Measurements from ENCODE around the gene MACROD2.

The MACROD2 gene

DNA sequence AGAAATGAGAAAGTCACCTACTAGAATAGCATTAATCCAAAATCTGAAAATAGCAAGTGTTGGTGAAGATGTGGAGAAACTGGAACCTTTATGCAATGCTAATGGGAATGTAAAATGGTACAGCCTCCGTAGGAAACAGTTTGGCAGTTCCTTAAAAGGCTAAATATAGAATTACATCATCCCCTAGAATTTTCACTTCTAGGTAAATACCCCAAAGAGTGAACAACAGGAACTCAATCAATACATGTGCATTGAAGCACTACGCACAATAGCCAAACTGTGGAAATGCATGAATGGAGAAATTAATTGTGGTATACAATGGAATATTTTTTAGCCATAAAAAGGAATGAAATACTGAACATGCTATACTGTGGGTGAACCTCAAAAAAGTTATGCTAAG, 1324.1 kb downstream of the MACROD2 start:
- DNase-seq (ENCODE audit: low read depth) = no peak
- no peak overlapping the region for H3K4me3 ChIP-seq (ENCODE audit: control insufficient read depth, low read depth, low read length)
- TF ChIP-seq, protein P1, sequence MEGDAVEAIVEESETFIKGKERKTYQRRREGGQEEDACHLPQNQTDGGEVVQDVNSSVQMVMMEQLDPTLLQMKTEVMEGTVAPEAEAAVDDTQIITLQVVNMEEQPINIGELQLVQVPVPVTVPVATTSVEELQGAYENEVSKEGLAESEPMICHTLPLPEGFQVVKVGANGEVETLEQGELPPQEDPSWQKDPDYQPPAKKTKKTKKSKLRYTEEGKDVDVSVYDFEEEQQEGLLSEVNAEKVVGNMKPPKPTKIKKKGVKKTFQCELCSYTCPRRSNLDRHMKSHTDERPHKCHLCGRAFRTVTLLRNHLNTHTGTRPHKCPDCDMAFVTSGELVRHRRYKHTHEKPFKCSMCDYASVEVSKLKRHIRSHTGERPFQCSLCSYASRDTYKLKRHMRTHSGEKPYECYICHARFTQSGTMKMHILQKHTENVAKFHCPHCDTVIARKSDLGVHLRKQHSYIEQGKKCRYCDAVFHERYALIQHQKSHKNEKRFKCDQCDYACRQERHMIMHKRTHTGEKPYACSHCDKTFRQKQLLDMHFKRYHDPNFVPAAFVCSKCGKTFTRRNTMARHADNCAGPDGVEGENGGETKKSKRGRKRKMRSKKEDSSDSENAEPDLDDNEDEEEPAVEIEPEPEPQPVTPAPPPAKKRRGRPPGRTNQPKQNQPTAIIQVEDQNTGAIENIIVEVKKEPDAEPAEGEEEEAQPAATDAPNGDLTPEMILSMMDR (conservative IDR thresholded peaks at IDR 0.05; ENCODE audit: control insufficient read depth, insufficient read depth, low read depth, low read length) = no peak

DNA sequence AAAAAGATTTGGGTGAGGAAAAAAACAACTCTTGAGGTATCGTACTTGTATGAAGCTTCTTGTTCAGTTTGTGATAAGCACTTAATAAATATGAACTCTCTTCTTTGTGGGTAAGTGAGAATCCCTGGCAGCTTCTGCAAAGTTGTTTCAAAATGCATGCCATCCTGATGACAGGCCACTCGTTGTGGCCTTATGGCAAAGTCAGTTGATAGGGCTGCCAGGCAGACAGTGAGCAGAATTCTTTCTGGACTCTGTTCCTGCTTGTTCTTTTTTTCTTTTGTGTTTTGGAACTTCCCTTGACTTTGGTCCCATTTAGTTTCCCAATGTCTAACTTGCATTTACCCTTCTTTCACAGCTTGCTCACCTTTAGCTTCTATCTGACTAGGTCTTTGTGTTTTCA, 1325.6 kb downstream of the MACROD2 start:
- DNase-seq (ENCODE audit: low read depth) = no peak
- no peak overlapping the region for H3K4me3 ChIP-seq (ENCODE audit: control insufficient read depth, low read depth, low read length)
- TF ChIP-seq, protein P1 (conservative IDR thresholded peaks at IDR 0.05; ENCODE audit: control insufficient read depth, insufficient read depth, low read depth, low read length) = no peak

DNA sequence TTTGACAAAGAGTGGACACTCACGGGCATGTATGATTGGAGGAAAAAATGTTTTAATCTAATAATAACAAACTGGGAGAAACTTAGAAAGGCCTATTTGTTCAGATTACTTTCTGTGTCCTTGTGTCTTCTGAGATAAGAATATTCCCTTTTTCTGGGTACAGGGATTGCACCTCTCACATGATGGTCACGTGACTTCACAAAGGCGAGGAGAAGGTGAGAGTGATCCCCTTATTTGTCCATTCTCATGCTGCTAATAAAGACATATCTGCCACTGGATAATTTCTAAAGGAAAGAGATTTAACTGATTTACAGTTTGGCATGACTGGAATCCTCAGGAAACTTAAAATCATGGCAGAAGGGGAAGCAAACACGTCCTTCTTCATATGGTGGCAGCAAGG, 1331.8 kb downstream of the MACROD2 start:
- TF ChIP-seq, protein P1 (conservative IDR thresholded peaks at IDR 0.05; ENCODE audit: control insufficient read depth, insufficient read depth, low read depth, low read length) = no peak
- no peak for DNase-seq (ENCODE audit: low read depth)
- H3K4me3 ChIP-seq (ENCODE audit: control insufficient read depth, low read depth, low read length) = no peak overlapping the region

DNA sequence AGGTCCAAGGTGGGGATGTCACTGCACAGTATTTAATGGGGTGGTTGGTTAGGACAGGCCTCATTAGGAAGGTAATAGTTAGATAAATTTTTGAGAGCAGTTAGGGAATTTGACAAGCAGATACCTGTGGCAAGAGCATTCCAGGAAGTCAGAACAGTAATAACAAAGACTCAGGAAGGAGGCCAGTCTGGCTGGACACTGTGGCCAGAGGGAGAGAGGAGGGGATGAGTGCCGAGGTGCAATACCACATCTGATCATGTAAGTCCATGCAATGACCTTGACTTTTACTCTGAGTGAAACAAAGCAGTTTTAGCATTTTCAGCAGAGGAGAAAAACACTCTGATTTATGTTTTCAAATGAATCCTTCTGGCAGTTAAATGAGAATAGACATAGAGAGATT, 1332.8 kb downstream of the MACROD2 start:
- H3K4me3 ChIP-seq (ENCODE audit: control insufficient read depth, low read depth, low read length) = no peak overlapping the region
- DNase-seq (ENCODE audit: low read depth) = no peak
- TF ChIP-seq, protein P1 (conservative IDR thresholded peaks at IDR 0.05; ENCODE audit: control insufficient read depth, insufficient read depth, low read depth, low read length) = no peak

DNA sequence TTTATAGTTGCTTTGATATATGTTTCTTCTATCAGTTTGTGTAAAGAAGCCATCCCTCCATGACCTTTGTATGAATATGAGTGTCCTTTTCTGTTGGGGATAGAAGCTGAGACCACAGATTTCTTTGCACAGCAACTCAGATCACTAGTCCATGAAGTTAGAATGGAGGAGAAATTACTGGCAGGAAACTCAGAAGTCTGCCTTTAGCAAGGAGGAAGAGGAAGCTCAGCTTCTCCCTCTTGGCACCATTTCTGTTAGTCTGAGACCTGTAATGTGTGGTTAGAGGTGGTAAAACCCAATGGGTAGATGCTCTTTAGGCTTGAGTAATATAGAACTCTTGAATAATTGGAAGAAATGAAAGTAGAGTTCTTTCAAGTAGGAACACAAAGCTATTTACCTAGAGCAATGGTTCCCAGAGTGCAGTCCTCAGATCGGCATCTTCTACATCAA, 1337.4 kb downstream of the MACROD2 start:
- TF ChIP-seq, protein P1 (conservative IDR thresholded peaks at IDR 0.05; ENCODE audit: control insufficient read depth, insufficient read depth, low read depth, low read length) = no peak
- no peak for DNase-seq (ENCODE audit: low read depth)

DNA sequence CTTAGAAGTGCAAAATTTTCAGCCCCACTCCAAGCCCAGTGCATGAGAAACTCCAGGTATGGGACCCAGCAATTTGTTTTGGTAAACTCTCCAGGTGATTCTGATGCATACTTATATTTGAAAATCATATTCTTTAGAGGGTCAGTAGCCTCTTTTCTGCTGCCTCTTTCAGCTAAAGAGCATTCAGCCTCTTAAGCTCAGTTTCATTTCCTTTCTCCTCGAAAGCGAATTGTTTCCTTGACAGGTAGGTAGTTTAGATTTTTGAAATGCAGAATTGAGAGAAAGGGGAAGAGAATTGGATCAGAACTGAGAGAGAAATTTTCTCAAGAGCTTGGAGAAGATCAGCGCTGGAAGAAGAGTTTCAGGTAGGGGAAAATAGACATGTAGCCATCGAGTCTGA, 1337.9 kb downstream of the MACROD2 start:
- no peak overlapping the region for H3K4me3 ChIP-seq (ENCODE audit: control insufficient read depth, low read depth, low read length)
- TF ChIP-seq, protein P1 (conservative IDR thresholded peaks at IDR 0.05; ENCODE audit: control insufficient read depth, insufficient read depth, low read depth, low read length) = no peak
- no peak for DNase-seq (ENCODE audit: low read depth)

More for the DNA sequence above, 1337.4 kb downstream of the MACROD2 start:
- no peak overlapping the region for H3K4me3 ChIP-seq (ENCODE audit: control insufficient read depth, low read depth, low read length)

DNA sequence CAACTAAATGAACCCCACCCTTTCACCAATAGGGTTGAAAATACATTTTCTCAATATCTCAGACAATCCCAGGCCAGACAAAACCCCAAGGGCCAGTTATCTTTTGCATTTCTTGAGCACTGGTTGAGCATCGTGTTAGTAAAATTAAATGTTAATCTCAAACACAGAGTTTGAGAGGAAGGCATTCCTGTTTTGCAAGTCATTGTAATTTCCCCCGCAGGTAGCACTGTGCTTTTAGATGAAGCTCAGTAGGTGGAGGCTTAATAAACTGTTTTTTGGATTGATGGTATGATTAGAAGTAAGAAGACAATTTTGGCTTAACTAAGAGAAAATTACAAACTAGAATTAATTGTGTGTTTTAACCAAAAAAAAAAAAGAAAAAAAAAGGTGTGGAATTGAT, 1340.7 kb downstream of the MACROD2 start:
- DNase-seq (ENCODE audit: low read depth) = no peak
- TF ChIP-seq, protein P1 (conservative IDR thresholded peaks at IDR 0.05; ENCODE audit: control insufficient read depth, insufficient read depth, low read depth, low read length) = no peak
- H3K4me3 ChIP-seq (ENCODE audit: control insufficient read depth, low read depth, low read length) = no peak overlapping the region
